ENCODE results near the gene GNPTAB. TPM values are rescaled to one million over a fixed set of nuclear protein-coding genes. Genes with fewer than 3 reads are reported as not detected.
A peak's percentile ranks its signal among the peaks of the same experiment; 100 is the strongest.

The GNPTAB gene
- total and polyA plus RNA-seq, 2 of the 13 experiments (the other 11 are each of a cell fraction or from before 2014, with no cell fraction given): 13.6 to 19.4 TPM

DNA sequence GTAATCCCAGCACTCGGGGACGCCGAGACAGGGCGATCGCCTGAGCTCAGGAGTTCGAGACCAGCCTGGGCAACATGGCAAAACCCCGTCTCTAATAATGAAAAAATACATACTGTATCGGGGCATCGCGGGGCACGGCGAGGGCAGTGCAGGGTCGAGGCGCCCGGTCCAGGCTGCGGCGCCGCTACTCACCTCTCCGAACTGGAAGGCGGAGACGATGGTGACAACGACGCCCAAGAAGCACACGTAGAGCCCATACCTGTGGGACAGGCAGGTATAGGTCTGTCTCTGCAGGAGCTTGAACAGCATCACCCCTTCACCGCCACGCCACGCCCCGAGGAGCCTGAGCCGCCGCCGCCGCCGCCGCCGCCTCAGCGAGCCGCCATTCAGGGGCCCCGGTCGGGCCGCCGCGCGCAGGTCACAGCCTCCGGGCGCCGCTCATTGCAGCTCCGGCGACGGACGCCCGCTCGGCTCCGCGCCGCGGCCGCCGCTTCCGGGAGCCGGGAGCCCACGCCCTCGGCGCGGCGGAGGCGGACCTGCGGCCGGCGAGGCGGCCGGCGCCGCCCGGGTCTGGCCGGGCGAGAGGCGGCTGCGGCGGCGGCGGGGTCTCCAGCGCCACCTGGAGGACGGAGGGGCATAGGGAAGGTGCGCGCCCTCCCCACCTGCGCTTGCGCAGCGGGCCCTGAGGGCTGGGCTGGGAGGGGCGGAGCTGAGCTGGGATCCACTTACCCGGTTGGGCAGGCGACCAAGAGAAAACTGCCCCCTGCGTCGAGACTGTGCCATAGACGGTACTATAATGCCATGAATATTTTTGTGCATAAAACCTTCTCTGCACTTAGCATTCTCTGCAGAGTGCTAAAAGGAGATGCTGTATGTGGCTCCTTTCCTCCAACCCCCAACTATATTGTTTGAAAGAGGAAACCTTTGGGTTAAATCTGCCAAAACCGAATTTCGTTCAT, at the start of gene GNPTAB (continued):
- TF ChIP-seq, protein P1, sequence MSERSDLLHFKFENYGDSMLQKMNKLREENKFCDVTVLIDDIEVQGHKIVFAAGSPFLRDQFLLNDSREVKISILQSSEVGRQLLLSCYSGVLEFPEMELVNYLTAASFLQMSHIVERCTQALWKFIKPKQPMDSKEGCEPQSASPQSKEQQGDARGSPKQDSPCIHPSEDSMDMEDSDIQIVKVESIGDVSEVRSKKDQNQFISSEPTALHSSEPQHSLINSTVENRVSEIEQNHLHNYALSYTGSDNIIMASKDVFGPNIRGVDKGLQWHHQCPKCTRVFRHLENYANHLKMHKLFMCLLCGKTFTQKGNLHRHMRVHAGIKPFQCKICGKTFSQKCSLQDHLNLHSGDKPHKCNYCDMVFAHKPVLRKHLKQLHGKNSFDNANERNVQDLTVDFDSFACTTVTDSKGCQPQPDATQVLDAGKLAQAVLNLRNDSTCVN (CRISPR knock-in tag; IDR thresholded peaks at IDR 0.05; ENCODE audit: borderline replicate concordance): no peak
- TF ChIP-seq GATAD1 (CRISPR knock-in tag; IDR thresholded peaks at IDR 0.05): no peak
- TF ChIP-seq ZBTB20 (CRISPR knock-in tag; IDR thresholded peaks at IDR 0.05; ENCODE audit: borderline replicate concordance, low read depth): no peak
- no peak for TF ChIP-seq ZNF598 (CRISPR knock-in tag; IDR thresholded peaks at IDR 0.05; ENCODE audit: borderline replicate concordance)
- TF ChIP-seq TBP (CRISPR knock-in tag; IDR thresholded peaks at IDR 0.05): no peak
- no peak for TF ChIP-seq MED8 (CRISPR knock-in tag; IDR thresholded peaks at IDR 0.05; ENCODE audit: insufficient replicate concordance)
- TF ChIP-seq SIX4 (CRISPR knock-in tag; IDR thresholded peaks at IDR 0.05): no peak
- TF ChIP-seq ZNF510 (CRISPR knock-in tag; IDR thresholded peaks at IDR 0.05; ENCODE audit: low read depth): no peak
- TF ChIP-seq ZNF607 (CRISPR knock-in tag; IDR thresholded peaks at IDR 0.05; ENCODE audit: borderline replicate concordance): no peak
- TF ChIP-seq SIN3B (IDR thresholded peaks at IDR 0.05; ENCODE audit: low read length): no peak
- no peak for TF ChIP-seq SMAD3 (CRISPR knock-in tag; IDR thresholded peaks at IDR 0.05)
- TF ChIP-seq ZNF235 (CRISPR knock-in tag; IDR thresholded peaks at IDR 0.05; ENCODE audit: borderline replicate concordance): no peak
- no peak for TF ChIP-seq ZFAT (CRISPR knock-in tag; conservative IDR thresholded peaks at IDR 0.05)
- TF ChIP-seq ZNF574 (CRISPR knock-in tag; IDR thresholded peaks at IDR 0.05): 0 out of 2 replicates have a peak, but pooled peaks have one; percentile 49
- TF ChIP-seq, protein P2, sequence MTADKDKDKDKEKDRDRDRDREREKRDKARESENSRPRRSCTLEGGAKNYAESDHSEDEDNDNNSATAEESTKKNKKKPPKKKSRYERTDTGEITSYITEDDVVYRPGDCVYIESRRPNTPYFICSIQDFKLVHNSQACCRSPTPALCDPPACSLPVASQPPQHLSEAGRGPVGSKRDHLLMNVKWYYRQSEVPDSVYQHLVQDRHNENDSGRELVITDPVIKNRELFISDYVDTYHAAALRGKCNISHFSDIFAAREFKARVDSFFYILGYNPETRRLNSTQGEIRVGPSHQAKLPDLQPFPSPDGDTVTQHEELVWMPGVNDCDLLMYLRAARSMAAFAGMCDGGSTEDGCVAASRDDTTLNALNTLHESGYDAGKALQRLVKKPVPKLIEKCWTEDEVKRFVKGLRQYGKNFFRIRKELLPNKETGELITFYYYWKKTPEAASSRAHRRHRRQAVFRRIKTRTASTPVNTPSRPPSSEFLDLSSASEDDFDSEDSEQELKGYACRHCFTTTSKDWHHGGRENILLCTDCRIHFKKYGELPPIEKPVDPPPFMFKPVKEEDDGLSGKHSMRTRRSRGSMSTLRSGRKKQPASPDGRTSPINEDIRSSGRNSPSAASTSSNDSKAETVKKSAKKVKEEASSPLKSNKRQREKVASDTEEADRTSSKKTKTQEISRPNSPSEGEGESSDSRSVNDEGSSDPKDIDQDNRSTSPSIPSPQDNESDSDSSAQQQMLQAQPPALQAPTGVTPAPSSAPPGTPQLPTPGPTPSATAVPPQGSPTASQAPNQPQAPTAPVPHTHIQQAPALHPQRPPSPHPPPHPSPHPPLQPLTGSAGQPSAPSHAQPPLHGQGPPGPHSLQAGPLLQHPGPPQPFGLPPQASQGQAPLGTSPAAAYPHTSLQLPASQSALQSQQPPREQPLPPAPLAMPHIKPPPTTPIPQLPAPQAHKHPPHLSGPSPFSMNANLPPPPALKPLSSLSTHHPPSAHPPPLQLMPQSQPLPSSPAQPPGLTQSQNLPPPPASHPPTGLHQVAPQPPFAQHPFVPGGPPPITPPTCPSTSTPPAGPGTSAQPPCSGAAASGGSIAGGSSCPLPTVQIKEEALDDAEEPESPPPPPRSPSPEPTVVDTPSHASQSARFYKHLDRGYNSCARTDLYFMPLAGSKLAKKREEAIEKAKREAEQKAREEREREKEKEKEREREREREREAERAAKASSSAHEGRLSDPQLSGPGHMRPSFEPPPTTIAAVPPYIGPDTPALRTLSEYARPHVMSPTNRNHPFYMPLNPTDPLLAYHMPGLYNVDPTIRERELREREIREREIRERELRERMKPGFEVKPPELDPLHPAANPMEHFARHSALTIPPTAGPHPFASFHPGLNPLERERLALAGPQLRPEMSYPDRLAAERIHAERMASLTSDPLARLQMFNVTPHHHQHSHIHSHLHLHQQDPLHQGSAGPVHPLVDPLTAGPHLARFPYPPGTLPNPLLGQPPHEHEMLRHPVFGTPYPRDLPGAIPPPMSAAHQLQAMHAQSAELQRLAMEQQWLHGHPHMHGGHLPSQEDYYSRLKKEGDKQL (CRISPR knock-in tag; IDR thresholded peaks at IDR 0.05; ENCODE audit: low read depth): no peak
- TF ChIP-seq ZFY (CRISPR knock-in tag; IDR thresholded peaks at IDR 0.05): peak; percentile 22; the same call in 1 of the 2 replicates
- TF ChIP-seq, protein P3, sequence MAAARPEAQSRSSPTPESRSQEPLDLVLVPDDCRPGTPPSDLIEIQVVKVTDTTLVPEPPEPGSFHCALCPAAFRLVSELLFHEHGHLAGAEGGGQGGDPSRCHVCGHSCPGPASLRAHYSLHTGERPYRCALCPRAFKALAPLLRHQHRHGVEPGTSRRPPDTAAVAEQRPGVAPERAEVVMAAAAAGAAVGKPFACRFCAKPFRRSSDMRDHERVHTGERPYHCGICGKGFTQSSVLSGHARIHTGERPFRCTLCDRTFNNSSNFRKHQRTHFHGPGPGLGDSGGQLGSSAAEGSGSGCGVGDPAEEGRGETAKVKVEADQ (CRISPR knock-in tag; IDR thresholded peaks at IDR 0.05; ENCODE audit: borderline replicate concordance): no peak
- TF ChIP-seq SMYD3 (CRISPR knock-in tag; IDR thresholded peaks at IDR 0.05): no peak
